Loucy (cell line): ENCODE data around the gene FAM168A.

Source experiments
- H2AFZ ChIP-seq: fragments of 200-600 bp; sonication (generic); 2 replicates; pipeline ENCODE4 v1.6.0; 2016; ENCODE audit warnings: antibody characterized with exemption, mild to moderate bottlenecking, low read length, moderate library complexity
- H3F3A ChIP-seq: fragments of 200-600 bp; 2 replicates; pipeline ENCODE4 v1.6.0; 2016; ENCODE audit warnings: antibody characterized with exemption, low read depth, mild to moderate bottlenecking
- H3K27me3 ChIP-seq: fragments of 200-600 bp; sonication (generic); 2 replicates; pipeline ENCODE4 v1.6.1; 2014; ENCODE audit warnings: low read length, mild to moderate bottlenecking; ENCODE audit not compliant: insufficient read depth, poor library complexity, severe bottlenecking
- H3K36me3 ChIP-seq: fragments of 200-600 bp; sonication (generic); 2 replicates; pipeline ENCODE4 v1.6.1; 2016; ENCODE audit warnings: low read length; ENCODE audit not compliant: insufficient read depth
- H3K4me1 ChIP-seq: fragments of 200-600 bp; sonication (generic); 2 replicates; pipeline ENCODE4 v1.5.1; 2014; ENCODE audit warnings: low read length, mild to moderate bottlenecking; ENCODE audit not compliant: insufficient read depth, poor library complexity, severe bottlenecking
- H3K4me2 ChIP-seq: fragments of 200-600 bp; sonication (generic); 2 replicates; pipeline ENCODE4 v1.6.0; 2014; ENCODE audit warnings: antibody characterized with exemption, low read length, low read depth, mild to moderate bottlenecking; ENCODE audit not compliant: poor library complexity, severe bottlenecking
- H3K4me3 ChIP-seq: fragments of 200-600 bp; sonication (generic); 2 replicates; pipeline ENCODE4 v1.5.1; 2014; ENCODE audit warnings: low read length, mild to moderate bottlenecking, mixed read lengths; ENCODE audit not compliant: poor library complexity, severe bottlenecking
- H3K79me2 ChIP-seq: fragments of 200-600 bp; sonication (generic); 2 replicates; pipeline ENCODE4 v1.6.1; 2014; ENCODE audit warnings: low read length; ENCODE audit not compliant: insufficient read depth
- H3K9ac ChIP-seq: fragments of 200-600 bp; sonication (generic); 2 replicates; pipeline ENCODE4 v1.6.0; 2014; ENCODE audit warnings: mild to moderate bottlenecking, low read depth, low read length, moderate library complexity; ENCODE audit not compliant: poor library complexity, severe bottlenecking
- H3K9me2 ChIP-seq: fragments of 200-600 bp; sonication (generic); replicated peaks from 2 replicates; pipeline ENCODE4 v1.6.1; 2016; ENCODE audit warnings: low read depth, low read length, mixed read lengths
- H3K9me3 ChIP-seq: fragments of 200-600 bp; sonication (generic); 2 replicates; pipeline ENCODE4 v1.6.1; 2014; ENCODE audit warnings: mild to moderate bottlenecking, antibody characterized with exemption, low read length, low read depth; ENCODE audit not compliant: insufficient read depth
- H4K20me1 ChIP-seq: fragments of 200-600 bp; sonication (generic); 2 replicates; pipeline ENCODE4 v1.6.0; 2014; ENCODE audit warnings: antibody characterized with exemption, low read length, mild to moderate bottlenecking; ENCODE audit not compliant: insufficient read depth, poor library complexity, severe bottlenecking
- CTCF ChIP-seq: fragments of 200-600 bp; sonication (generic); conservative IDR thresholded peaks from 2 replicates; pipeline ENCODE4 v1.5.1; 2014; ENCODE audit warnings: mild to moderate bottlenecking, antibody characterized with exemption, low read length
- EZH2phosphoT487 ChIP-seq: fragments of 200-600 bp; IDR thresholded peaks from 2 replicates; pipeline ENCODE4 v1.6.1; 2018; ENCODE audit warnings: antibody characterized with exemption, mild to moderate bottlenecking, moderate library complexity, borderline replicate concordance

The FAM168A gene

GRCh38 chr11:73409431-73409830, 188.5 kb downstream of the FAM168A start:
- H3K79me2 ChIP-seq = no peaks in the 10 kb centered on the region
- no peaks in the 10 kb centered on the region for H3F3A ChIP-seq
- H3K4me2 ChIP-seq = no peak overlapping the region
- no peak for TF ChIP-seq CTCF
- no peak for TF ChIP-seq EZH2phosphoT487
- no peak overlapping the region for H3K9ac ChIP-seq
- H3K27me3 ChIP-seq = no peaks in the 10 kb centered on the region
- no peak overlapping the region for H3K4me3 ChIP-seq
- peaks cover 76% of the 10 kb centered on the region; the same call in 1 of the 2 replicates for H3K36me3 ChIP-seq
- H3K9me3 ChIP-seq = no peaks in the 10 kb centered on the region
- no peaks in the 10 kb centered on the region for H4K20me1 ChIP-seq
- no peaks in the 10 kb centered on the region for H3K4me1 ChIP-seq
- no peak overlapping the region for H2AFZ ChIP-seq
- no peaks in the 10 kb centered on the region for H3K9me2 ChIP-seq

GRCh38 chr11:73406619-73407018, 191.3 kb downstream of the FAM168A start:
- H3K4me2 ChIP-seq = no peak overlapping the region
- H3K27me3 ChIP-seq = no peaks in the 10 kb centered on the region
- no peaks in the 10 kb centered on the region for H3K79me2 ChIP-seq
- peaks cover 68% of the 10 kb centered on the region; the same call in 1 of the 2 replicates for H3K36me3 ChIP-seq
- H3F3A ChIP-seq = no peaks in the 10 kb centered on the region
- no peaks in the 10 kb centered on the region for H3K4me1 ChIP-seq
- H3K9ac ChIP-seq = no peak overlapping the region
- no peak overlapping the region for H2AFZ ChIP-seq
- no peaks in the 10 kb centered on the region for H3K9me3 ChIP-seq
- no peaks in the 10 kb centered on the region for H3K9me2 ChIP-seq
- no peak overlapping the region for H3K4me3 ChIP-seq
- TF ChIP-seq CTCF = no peak
- no peak for TF ChIP-seq EZH2phosphoT487
- no peaks in the 10 kb centered on the region for H4K20me1 ChIP-seq

- no peaks in the 10 kb centered on the region for H3F3A ChIP-seq
- no peaks in the 10 kb centered on the region for H4K20me1 ChIP-seq
- no peak overlapping the region for H3K4me3 ChIP-seq
- H3K27me3 ChIP-seq = no peaks in the 10 kb centered on the region
- H3K4me1 ChIP-seq = no peaks in the 10 kb centered on the region
- H3K36me3 ChIP-seq = peaks cover 64% of the 10 kb centered on the region; the same call in 1 of the 2 replicates
- H3K9me3 ChIP-seq = no peaks in the 10 kb centered on the region
- H3K9me2 ChIP-seq = no peaks in the 10 kb centered on the region
- no peaks in the 10 kb centered on the region for H3K79me2 ChIP-seq
- H3K4me2 ChIP-seq = no peak overlapping the region
- H3K9ac ChIP-seq = no peak overlapping the region
- no peak for TF ChIP-seq EZH2phosphoT487
- TF ChIP-seq CTCF = no peak
- no peak overlapping the region for H2AFZ ChIP-seq
These were observed 191.8 kb downstream of the FAM168A start for GRCh38 chr11:73406131-73406530.
